ENCODE measurements around the gene PSME2. TPM values are rescaled to one million over a fixed set of nuclear protein-coding genes. Genes with fewer than 3 reads are reported as not detected.

Gene PSME2
- total and polyA plus RNA-seq, 2 of the 13 experiments (the other 11 are each of a cell fraction or from before 2014, with no cell fraction given): 332 to 716 TPM

GRCh38 chr14:24135584-24135833 is 10.9 kb downstream of the PSME2 start (continued):
- TF ChIP-seq ZBTB40 (IDR thresholded peaks at IDR 0.05) (no peak), ZBTB40 (CRISPR knock-in tag; IDR thresholded peaks at IDR 0.05) (no peak), ZBTB25 (CRISPR knock-in tag; IDR thresholded peaks at IDR 0.05) (no peak), ZNF556 (CRISPR knock-in tag; IDR thresholded peaks at IDR 0.05; ENCODE audit: borderline replicate concordance) (no peak), PLSCR1 (CRISPR knock-in tag; IDR thresholded peaks at IDR 0.05; ENCODE audit: borderline replicate concordance) (no peak), TFDP1 (CRISPR knock-in tag; IDR thresholded peaks at IDR 0.05; ENCODE audit: borderline replicate concordance) (no peak), CEBPG (CRISPR knock-in tag; IDR thresholded peaks at IDR 0.05) (peak; percentile 10; the same call in 1 of the 2 replicates), ZNF704 (CRISPR knock-in tag; IDR thresholded peaks at IDR 0.05; ENCODE audit: borderline replicate concordance) (no peak; the same call in 1 of the 2 replicates), ZNF501 (CRISPR knock-in tag; IDR thresholded peaks at IDR 0.05) (no peak), ZMYM3 (CRISPR knock-in tag; IDR thresholded peaks at IDR 0.05) (peak; percentile 75), NKX3-1 (CRISPR knock-in tag; IDR thresholded peaks at IDR 0.05) (no peak), TBX2 (CRISPR knock-in tag; IDR thresholded peaks at IDR 0.05; ENCODE audit: borderline replicate concordance) (no peak; the same call in 1 of the 2 replicates), TGIF2 (CRISPR knock-in tag; IDR thresholded peaks at IDR 0.05) (no peak; the same call in 1 of the 2 replicates), ZNF326 (CRISPR knock-in tag; IDR thresholded peaks at IDR 0.05; ENCODE audit: borderline replicate concordance) (no peak), PRPF4 (IDR thresholded peaks at IDR 0.05; ENCODE audit: low read depth, low read length, poor library complexity, severe bottlenecking) (no peak), FOXP1 (IDR thresholded peaks at IDR 0.05) (no peak), FOXP1 (CRISPR knock-in tag; IDR thresholded peaks at IDR 0.05) (no peak), MTF1 (CRISPR knock-in tag; IDR thresholded peaks at IDR 0.05) (no peak), CHCHD3 (CRISPR knock-in tag; IDR thresholded peaks at IDR 0.05) (no peak), PHB2 (IDR thresholded peaks at IDR 0.05; ENCODE audit: partially characterized antibody) (no peak)
